PC-3 (cell line): Measurements from ENCODE around the gene STX8. TPM values are rescaled to one million over a fixed set of nuclear protein-coding genes. Genes with fewer than 3 reads are reported as not detected.

Experiments used
- ATAC-seq: fragments of 200-7000 bp; cut with Tn5 transposase; 2 replicates; pipeline ENCODE4 v1.9.1; 2020; ENCODE audit warnings: mild to moderate bottlenecking, moderate library complexity
- BruUV-seq: library from RNA; stranded (reverse); fragments of 400-500 nt; replicated peaks from 2 replicates; lab custom pipeline; 2021; lab: Mats Ljungman, UMichigan
- CTCF ChIA-PET: fragments of 300-600 bp; sonication (Branson Sonifier 250); formaldehyde crosslinking; loops from one replicate; lab custom pipeline; 2022; ENCODE audit warnings: antibody characterized with exemption; lab: Charles Lee
- POLR2A ChIA-PET: fragments of 300-600 bp; sonication (Branson Sonifier 250); formaldehyde crosslinking; loops from one replicate; lab custom pipeline; 2022; ENCODE audit warnings: antibody characterized with exemption; ENCODE audit not compliant: unreplicated experiment; lab: Charles Lee
- DNase-seq: peaks from one replicate; pipeline ENCODE4 v3.0.0-alpha.2; 2015
- H2AFZ ChIP-seq: fragments of 300-600 bp; sonication (generic); 2 replicates; pipeline ENCODE4 v1.6.0; 2016; ENCODE audit warnings: antibody characterized with exemption, low read length
- H3F3A ChIP-seq: fragments of 300-600 bp; sonication (generic); one replicate; pipeline ENCODE4 v1.6.0; 2017; ENCODE audit warnings: antibody characterized with exemption, low read length, control low read depth, mild to moderate bottlenecking; ENCODE audit not compliant: unreplicated experiment
- H3K27ac ChIP-seq: fragments of 300-600 bp; sonication (generic); 2 replicates; pipeline ENCODE4 v1.5.1; 2016; ENCODE audit warnings: mild to moderate bottlenecking, low read length
- H3K27me3 ChIP-seq: fragments of 300-600 bp; sonication (generic); 2 replicates; pipeline ENCODE4 v1.6.1; 2016; ENCODE audit warnings: low read length, mixed read lengths
- H3K36me3 ChIP-seq: fragments of 300-600 bp; sonication (generic); 2 replicates; pipeline ENCODE4 v1.6.1; 2016; ENCODE audit warnings: low read depth, mixed run types, low read length, mixed read lengths
- H3K4me1 ChIP-seq: fragments of 300-600 bp; sonication (generic); 2 replicates; pipeline ENCODE4 v1.5.1; 2016; ENCODE audit warnings: low read length; ENCODE audit not compliant: insufficient read depth
- H3K4me2 ChIP-seq: fragments of 300-600 bp; sonication (generic); 2 replicates; pipeline ENCODE4 v1.6.0; 2016; ENCODE audit warnings: low read length
- H3K4me3 ChIP-seq: fragments of 300-600 bp; sonication (generic); 2 replicates; pipeline ENCODE4 v1.5.1; 2016; ENCODE audit warnings: mild to moderate bottlenecking, low read length, mixed read lengths
- H3K79me2 ChIP-seq: fragments of 300-600 bp; sonication (generic); 2 replicates; pipeline ENCODE4 v1.6.1; 2017; ENCODE audit warnings: low read length, mixed read lengths
- H3K9ac ChIP-seq: fragments of 300-600 bp; sonication (generic); 2 replicates; pipeline ENCODE4 v1.6.0; 2016; ENCODE audit warnings: mild to moderate bottlenecking, low read length
- H3K9me2 ChIP-seq: fragments of 300-600 bp; sonication (generic); replicated peaks from 2 replicates; pipeline ENCODE4 v1.6.1; 2016; ENCODE audit warnings: mixed run types, low read length, mixed read lengths
- H3K9me3 ChIP-seq: fragments of 300-600 bp; sonication (generic); 2 replicates; pipeline ENCODE4 v1.6.1; 2016; ENCODE audit warnings: low read length, mixed read lengths
- H4K20me1 ChIP-seq: fragments of 300-600 bp; sonication (generic); 2 replicates; pipeline ENCODE4 v1.6.1; 2016; ENCODE audit warnings: low read length, mixed read lengths
- CTCF ChIP-seq: fragments of 300-600 bp; sonication (generic); conservative IDR thresholded peaks from 2 replicates; pipeline ENCODE4 v1.5.1; 2017; ENCODE audit warnings: antibody characterized with exemption, low read depth, mild to moderate bottlenecking, low read length
- EZH2 ChIP-seq: fragments of 300-600 bp; sonication (generic); IDR thresholded peaks from one replicate; pipeline ENCODE4 v1.6.1; 2017; ENCODE audit warnings: antibody characterized with exemption, mild to moderate bottlenecking, low read length; ENCODE audit not compliant: unreplicated experiment
- EZH2phosphoT487 ChIP-seq: fragments of 300-600 bp; sonication (generic); IDR thresholded peaks from 2 replicates; pipeline ENCODE4 v1.6.1; 2018; ENCODE audit warnings: mild to moderate bottlenecking, antibody characterized with exemption, low read length, borderline replicate concordance
- intact Hi-C: fragments of 100-400 bp; cut with micrococcal nuclease; formaldehyde crosslinking; loops from 2 replicates; pipeline ENCODE4 v1.9.0; 2023
- total RNA-seq: library from RNA; depleted of rRNA; stranded (reverse); fragments of >200 nt; gene quantifications from 2 replicates; pipeline ENCODE4 v1.2.3, GENCODE V29; 2014

The STX8 gene
- total RNA-seq, 1 experiment from 2014 or later, result 57.4 TPM

- ATAC-seq (no peak), DNase-seq (no peak)
- TF ChIP-seq EZH2 (no peak), CTCF (no peak), EZH2phosphoT487 (no peak)
- no TSS peak for BruUV-seq
- ChIA-PET POLR2A (no interaction called here), CTCF (no interaction called here)
- 0 out of 2 replicates have a peak overlapping the region, but pooled peaks have one; percentile 92 for H2AFZ ChIP-seq
- no peaks in the 10 kb centered on the region for H3K36me3 ChIP-seq
- no peaks in the 10 kb centered on the region for H3F3A ChIP-seq
- no peaks in the 10 kb centered on the region for H4K20me1 ChIP-seq
- no peaks in the 10 kb centered on the region for H3K79me2 ChIP-seq
- intact Hi-C loops, result no loop called here
- no peaks in the 10 kb centered on the region for H3K9me2 ChIP-seq
- H3K4me3 ChIP-seq, result no peak overlapping the region
- H3K9ac ChIP-seq, result no peak overlapping the region
- no peaks in the 10 kb centered on the region for H3K27me3 ChIP-seq
- H3K4me2 ChIP-seq, result peak overlapping the region; percentile 86
- H3K9me3 ChIP-seq, result no peaks in the 10 kb centered on the region
- H3K4me1 ChIP-seq, result peaks cover 10% of the 10 kb centered on the region; the same call in 1 of the 2 replicates
- no peak overlapping the region for H3K27ac ChIP-seq
Measured at GRCh38 chr17:9238340-9239245, 337.0 kb downstream of the STX8 start.

DNA sequence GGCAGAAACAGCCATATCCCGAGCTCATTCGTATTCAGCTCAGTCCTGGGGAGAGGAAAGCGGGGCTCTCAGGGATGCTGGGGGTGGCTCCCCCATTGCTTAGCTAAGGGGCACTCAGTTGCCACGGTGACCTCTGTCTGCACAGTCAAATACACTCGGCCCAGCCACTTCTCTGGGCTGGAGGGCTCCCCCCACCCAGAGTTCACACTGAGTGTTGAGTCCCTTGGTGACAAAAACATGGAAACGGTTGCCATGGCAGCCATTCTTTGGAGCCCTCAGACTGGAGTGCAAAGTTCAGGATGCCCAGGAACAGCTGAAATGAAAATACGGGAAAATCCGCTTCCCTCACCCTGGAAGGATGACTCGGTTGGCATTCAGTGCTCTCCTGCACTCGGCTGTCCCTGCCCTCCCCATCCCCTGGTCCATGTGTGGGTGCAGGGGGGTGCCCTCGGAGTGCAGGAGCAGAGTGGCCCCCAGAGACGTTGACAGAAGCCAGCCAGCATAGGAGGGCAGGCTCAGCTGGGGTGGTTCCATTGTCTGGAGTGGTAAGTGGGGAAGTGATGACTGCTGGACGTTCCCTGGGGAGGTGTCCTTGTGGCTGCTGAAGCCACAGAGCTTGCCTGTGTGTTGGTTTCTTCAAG is 337.8 kb downstream of the STX8 start:
- Histone ChIP-seq H3K36me3 (no peaks in the 10 kb centered on the region), H3K9me3 (no peaks in the 10 kb centered on the region), H3K79me2 (no peaks in the 10 kb centered on the region), H3K4me2 (no peak overlapping the region), H2AFZ (no peak overlapping the region), H4K20me1 (no peaks in the 10 kb centered on the region), H3F3A (no peaks in the 10 kb centered on the region), H3K4me1 (peaks cover 10% of the 10 kb centered on the region; the same call in 1 of the 2 replicates), H3K27me3 (no peaks in the 10 kb centered on the region), H3K27ac (no peak overlapping the region), H3K4me3 (no peak overlapping the region), H3K9ac (no peak overlapping the region), H3K9me2 (no peaks in the 10 kb centered on the region)
- CTCF ChIA-PET, result no interaction called here
- TF ChIP-seq EZH2 (no peak), CTCF (no peak), EZH2phosphoT487 (no peak)
- no peak for DNase-seq
- ATAC-seq, result no peak
- intact Hi-C loops, result no loop called here
- POLR2A ChIA-PET, result no interaction called here
- no TSS peak for BruUV-seq

DNA sequence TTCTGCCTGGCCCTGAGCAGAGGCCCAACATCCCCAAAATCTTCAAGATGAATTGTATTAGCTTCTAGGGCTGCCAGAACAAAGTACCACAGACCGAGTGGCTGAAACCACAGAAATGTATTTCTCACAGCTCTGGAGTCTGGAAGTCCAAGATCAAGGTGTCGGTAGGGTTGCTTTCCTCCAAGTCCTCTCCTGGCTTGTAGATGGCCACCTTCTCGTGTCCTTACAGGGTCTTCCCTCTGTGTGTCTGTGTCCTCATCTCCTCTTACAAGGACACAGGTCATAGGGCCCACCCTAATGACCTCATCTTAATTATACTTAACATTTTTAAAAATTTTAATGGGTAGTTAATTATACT is 338.6 kb downstream of the STX8 start:
- Histone ChIP-seq H3K79me2 (no peaks in the 10 kb centered on the region), H3K36me3 (no peaks in the 10 kb centered on the region), H3K4me2 (no peak overlapping the region), H3K27me3 (no peaks in the 10 kb centered on the region), H4K20me1 (no peaks in the 10 kb centered on the region), H3K9me2 (no peaks in the 10 kb centered on the region), H3K27ac (no peak overlapping the region), H3K4me3 (no peak overlapping the region), H3K9ac (no peak overlapping the region), H3K4me1 (peaks cover 10% of the 10 kb centered on the region; the same call in 1 of the 2 replicates), H3F3A (no peaks in the 10 kb centered on the region), H2AFZ (no peak overlapping the region), H3K9me3 (no peaks in the 10 kb centered on the region)
- no peak for ATAC-seq
- TF ChIP-seq EZH2 (no peak), CTCF (no peak), EZH2phosphoT487 (no peak)
- ChIA-PET CTCF (no interaction called here), POLR2A (no interaction called here)
- no TSS peak for BruUV-seq
- intact Hi-C loops, result no loop called here
- DNase-seq, result no peak
